Thoracic aorta (tissue), 2 donors: Measurements from ENCODE around the gene DCST1. TPM values are rescaled to one million over a fixed set of nuclear protein-coding genes. Genes with fewer than 3 reads are reported as not detected.

Experiments
- ATAC-seq: fragments of 150-250 bp; one replicate; pipeline ENCODE4 v1.8.0; 2017; ENCODE audit warnings: low read depth; ENCODE audit not compliant: insufficient number of reproducible peaks, low FRiP score
- DNase-seq: peaks from one replicate; pipeline ENCODE4 v3.0.0-alpha.2; 2020; ENCODE audit warnings: low spot score
- H3K27ac ChIP-seq, 2 donors: fragments of 200-600 bp; sonication (generic); 1 replicate in 1 of 2; 2 replicates in 1 of 2; pipeline ENCODE4 v1.5.1; 2016; ENCODE audit warnings: mild to moderate bottlenecking in 2 of 2, moderate library complexity in 2 of 2
- H3K27me3 ChIP-seq: fragments of 200-600 bp; sonication (generic); replicated peaks from 2 replicates; pipeline ENCODE4 v1.6.0; 2016; ENCODE audit warnings: mild to moderate bottlenecking; ENCODE audit not compliant: insufficient read depth
- H3K36me3 ChIP-seq: fragments of 200-600 bp; sonication (generic); one replicate; pipeline ENCODE4 v1.5.1; 2016
- H3K4me1 ChIP-seq, 2 donors: fragments of 200-600 bp; sonication (generic); 1 replicate in 1 of 2; 2 replicates in 1 of 2; pipeline versions ENCODE4 v1.5.1 to v1.6.0; 2016; ENCODE audit warnings: low read depth in 2 of 2, mild to moderate bottlenecking in 1 of 2; ENCODE audit not compliant: control insufficient read depth in 1 of 2
- H3K4me3 ChIP-seq: fragments of 200-600 bp; sonication (generic); 2 replicates; pipeline ENCODE4 v1.5.1; 2016; ENCODE audit warnings: mild to moderate bottlenecking
- H3K9me3 ChIP-seq: fragments of 200-600 bp; sonication (generic); 2 replicates; pipeline ENCODE4 v1.5.1; 2016
- CTCF ChIP-seq: fragments of 200-600 bp; sonication (generic); IDR thresholded peaks from one replicate; pipeline ENCODE4 v1.5.1; 2019; ENCODE audit warnings: antibody characterized with exemption
- total RNA-seq, 2 donors: library from RNA; depleted of rRNA; stranded (reverse); fragments of >200 nt; gene quantifications; one replicate each; pipeline versions ENCODE4 v1.1.0 to v1.2.3, GENCODE V29; 2016

DCST1 gene
- total RNA-seq, 2 donors from 2014 or later: not detected

DNA sequence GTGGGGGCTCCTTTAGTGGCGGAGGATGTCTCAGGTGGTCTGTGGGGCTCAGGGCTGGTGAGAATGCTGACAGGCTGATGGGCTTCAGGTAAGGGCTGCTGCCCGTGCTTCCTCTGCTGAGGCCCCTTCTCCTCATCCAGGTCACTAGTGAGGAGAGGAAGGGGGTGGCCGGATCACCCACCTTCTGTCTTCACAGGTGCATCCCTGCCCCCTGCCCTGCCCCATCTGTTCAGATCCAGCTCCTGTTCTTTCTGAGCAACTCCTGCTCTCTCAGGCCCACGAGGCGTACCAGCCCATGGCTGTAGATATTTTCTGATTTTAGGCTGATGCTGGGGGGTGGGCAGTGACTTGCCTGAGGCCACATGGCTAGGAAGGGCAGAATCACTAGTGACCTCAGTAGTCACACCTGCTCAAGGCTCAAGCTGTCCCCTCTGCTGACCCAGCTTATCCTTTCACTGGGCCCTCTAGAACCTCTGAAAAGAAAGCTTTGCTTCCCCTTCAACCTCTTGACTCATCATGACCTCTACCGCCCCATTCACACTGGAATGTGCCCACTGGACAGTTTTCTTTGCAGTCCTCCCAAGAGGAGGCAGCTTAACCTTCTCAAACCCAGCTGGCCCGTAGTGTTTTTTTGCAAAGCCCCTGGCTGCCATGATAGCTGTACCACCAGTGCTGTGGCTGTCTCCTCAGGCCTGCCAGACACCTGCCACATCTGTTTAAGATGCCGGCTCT is 14.8 kb upstream of the DCST1 start:
- TF ChIP-seq CTCF: no peak
- Histone ChIP-seq H3K27ac (no peak overlapping the region), H3K36me3 (no peaks in the 10 kb centered on the region), H3K27me3 (no peaks in the 10 kb centered on the region), H3K9me3 (no peaks in the 10 kb centered on the region), H3K4me1 (peaks cover 8 to 10% of the 10 kb centered on the region in 2 donors), H3K4me3 (no peak overlapping the region)
- ATAC-seq (no peak), DNase-seq (no peak)

DNA sequence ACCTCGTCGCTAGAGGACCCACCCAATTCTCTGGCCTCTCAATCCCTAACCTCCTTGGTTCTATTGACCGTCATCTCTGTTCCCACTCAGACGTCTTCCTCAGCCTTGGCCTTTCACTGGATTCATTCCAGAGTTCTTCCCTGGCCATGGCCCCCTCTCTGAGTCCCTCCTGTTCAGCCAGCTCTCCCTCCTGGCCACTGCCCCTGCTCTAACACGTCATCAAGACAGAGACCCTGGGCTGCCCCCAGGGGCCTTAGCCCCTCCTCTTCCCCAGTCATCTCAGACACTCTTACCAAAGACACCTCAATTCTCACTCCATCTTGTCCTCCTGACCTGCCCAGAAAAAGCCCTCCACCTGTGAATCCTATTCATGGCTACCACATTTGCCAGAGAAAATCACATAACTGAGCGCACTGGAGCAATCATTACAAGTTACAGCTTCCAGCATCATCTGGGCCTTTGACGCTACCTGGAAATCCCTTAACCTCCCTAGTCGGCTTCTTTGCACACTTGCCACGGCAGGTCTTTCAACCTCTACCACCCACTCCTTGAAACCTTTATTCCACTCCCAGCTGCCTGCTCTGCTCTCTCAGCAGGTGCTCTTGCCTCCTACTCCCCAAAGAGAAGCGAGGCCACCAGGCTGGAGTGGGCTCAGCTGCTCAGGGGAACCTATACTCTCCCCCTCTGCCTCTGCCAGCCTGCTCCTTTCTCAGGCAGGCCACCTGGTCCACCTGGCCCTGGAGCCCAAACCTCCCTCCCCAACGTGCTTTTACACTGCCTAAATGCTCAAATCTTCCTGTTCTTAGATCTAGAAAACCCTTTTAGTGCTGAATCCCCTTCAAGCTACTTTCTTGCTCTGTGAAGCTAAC is 14.0 kb upstream of the DCST1 start:
- Histone ChIP-seq H3K36me3 (no peaks in the 10 kb centered on the region), H3K27me3 (no peaks in the 10 kb centered on the region), H3K4me3 (no peak overlapping the region), H3K9me3 (no peaks in the 10 kb centered on the region), H3K4me1 (peaks cover 8 to 10% of the 10 kb centered on the region in 2 donors), H3K27ac (no peak overlapping the region)
- TF ChIP-seq CTCF: no peak
- no peak for DNase-seq
- no peak for ATAC-seq

- no peak overlapping the region for H3K27ac ChIP-seq
- H3K36me3 ChIP-seq: no peaks in the 10 kb centered on the region
- peaks cover 6 to 8% of the 10 kb centered on the region in 2 donors for H3K4me1 ChIP-seq
- no peak for TF ChIP-seq CTCF
- no peaks in the 10 kb centered on the region for H3K27me3 ChIP-seq
- ATAC-seq (no peak), DNase-seq (no peak)
- no peaks in the 10 kb centered on the region for H3K9me3 ChIP-seq
- H3K4me3 ChIP-seq: no peak overlapping the region
Measured at GRCh38 chr1:155022136-155022926, 11.3 kb upstream of the DCST1 start.

DNA sequence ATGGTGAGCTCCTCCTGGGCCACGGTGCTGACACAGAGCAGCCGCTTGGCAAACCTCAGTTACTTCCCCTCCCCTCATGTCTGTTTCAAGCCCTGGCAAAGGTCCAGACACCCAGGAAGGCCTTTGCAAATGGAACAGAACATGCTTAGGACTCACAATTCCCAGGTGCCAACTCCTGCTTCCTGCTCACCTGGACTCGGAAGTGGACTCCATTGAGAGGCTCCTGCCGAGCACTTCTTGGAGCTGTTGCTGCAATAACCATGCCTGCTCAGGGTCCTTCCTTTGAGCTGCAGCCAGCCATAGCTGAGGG is 10.7 kb upstream of the DCST1 start:
- no peaks in the 10 kb centered on the region for H3K27me3 ChIP-seq
- ATAC-seq (no peak), DNase-seq (no peak)
- H3K4me1 ChIP-seq: peaks cover 3 to 4% of the 10 kb centered on the region in 2 donors
- no peak overlapping the region for H3K4me3 ChIP-seq
- no peaks in the 10 kb centered on the region for H3K9me3 ChIP-seq
- H3K27ac ChIP-seq: no peak overlapping the region
- H3K36me3 ChIP-seq: no peaks in the 10 kb centered on the region
- TF ChIP-seq CTCF: no peak

- no peaks in the 10 kb centered on the region for H3K9me3 ChIP-seq
- H3K27me3 ChIP-seq: no peaks in the 10 kb centered on the region
- no peak for ATAC-seq
- no peaks in the 10 kb centered on the region for H3K4me1 ChIP-seq
- no peaks in the 10 kb centered on the region for H3K36me3 ChIP-seq
- no peak for DNase-seq
- no peak for TF ChIP-seq CTCF
- H3K27ac ChIP-seq: no peak overlapping the region
- H3K4me3 ChIP-seq: no peak overlapping the region
Measured at GRCh38 chr1:155023627-155024026, 10.0 kb upstream of the DCST1 start.
